GM15510 (cell line): ENCODE measurements around the gene TBC1D21.

ENCODE experiments used
- POLR2A ChIP-seq: IDR thresholded peaks from 3 replicates; pipeline ENCODE4 v1.6.1; 2011; ENCODE audit warnings: borderline replicate concordance; ENCODE audit not compliant: insufficient read length; ENCODE audit errors: extremely low read depth

The TBC1D21 gene

GRCh38 chr15:73854265-73854664, 19.1 kb upstream of the TBC1D21 start:
- no peak for TF ChIP-seq POLR2A

- TF ChIP-seq POLR2A: no peak
Measured at GRCh38 chr15:73856458-73857192, 16.7 kb upstream of the TBC1D21 start.

GRCh38 chr15:73857193-73857920, 16.0 kb upstream of the TBC1D21 start:
- no peak for TF ChIP-seq POLR2A

- no peak for TF ChIP-seq POLR2A
Measured at GRCh38 chr15:73858062-73858461, 15.3 kb upstream of the TBC1D21 start.

GRCh38 chr15:73862276-73862675, 11.1 kb upstream of the TBC1D21 start:
- no peak for TF ChIP-seq POLR2A

- no peak for TF ChIP-seq POLR2A
Measured at GRCh38 chr15:73865379-73865778, 8.0 kb upstream of the TBC1D21 start.

GRCh38 chr15:73865904-73866303, 7.5 kb upstream of the TBC1D21 start:
- TF ChIP-seq POLR2A: no peak

GRCh38 chr15:73866481-73866880, 6.9 kb upstream of the TBC1D21 start:
- TF ChIP-seq POLR2A: no peak

GRCh38 chr15:73866881-73867410, 6.4 kb upstream of the TBC1D21 start:
- TF ChIP-seq POLR2A: no peak

- TF ChIP-seq POLR2A: no peak
Measured at GRCh38 chr15:73867426-73867825, 5.9 kb upstream of the TBC1D21 start.

- no peak for TF ChIP-seq POLR2A
Measured at GRCh38 chr15:73867956-73868355, 5.4 kb upstream of the TBC1D21 start.

GRCh38 chr15:73869216-73869995, 4.0 kb upstream of the TBC1D21 start:
- TF ChIP-seq POLR2A: no peak

- TF ChIP-seq POLR2A: no peak
Measured at GRCh38 chr15:73870700-73871408, 2.5 kb upstream of the TBC1D21 start.

- no peak for TF ChIP-seq POLR2A
Measured at GRCh38 chr15:73872346-73872745, 1.0 kb upstream of the TBC1D21 start.

- TF ChIP-seq POLR2A: no peak
Measured at GRCh38 chr15:73873889-73874511, 636 bp downstream of the TBC1D21 start.

- no peak for TF ChIP-seq POLR2A
Measured at GRCh38 chr15:73879426-73879825, 6.1 kb downstream of the TBC1D21 start.
